ENCODE measurements around the gene REEP2.

GRCh38 chr5:138476918-138477317 lies 38.1 kb downstream of the REEP2 start:
- TF ChIP-seq MAX (IDR thresholded peaks at IDR 0.05; ENCODE audit: low read depth, low read length) (no peak), POLR2A (IDR thresholded peaks at IDR 0.05; ENCODE audit: extremely low read depth, insufficient read length) (no peak), CTCF (IDR thresholded peaks at IDR 0.05; ENCODE audit: low read depth, low read length) (no peak), MYC (IDR thresholded peaks at IDR 0.05; ENCODE audit: low read depth, low read length) (no peak)

Measured in NB4 (cell line).